ENCODE measurements around the gene SOX6. TPM values are rescaled to one million over a fixed set of nuclear protein-coding genes. Genes with fewer than 3 reads are reported as not detected.

The SOX6 gene
- total RNA-seq, 1 experiment from 2014 or later = 5.1 TPM

- H3K27me3 ChIP-seq (ENCODE audit: insufficient read depth, low read depth) = no peaks in the 10 kb centered on the region
- no peak overlapping the region for H2AFZ ChIP-seq
- H3K4me3 ChIP-seq = no peak overlapping the region
- no peaks in the 10 kb centered on the region for H4K20me1 ChIP-seq (ENCODE audit: insufficient read depth)
- no peak overlapping the region for H3K4me2 ChIP-seq
- no peak for DNase-seq
- intact Hi-C loops (cut with micrococcal nuclease; ENCODE audit: unreplicated experiment) = no loop called here
- H3F3A ChIP-seq (ENCODE audit: insufficient read depth, low read depth) = no peaks in the 10 kb centered on the region
- no TSS peak for BruUV-seq (replicated peaks)
- H3K79me2 ChIP-seq (ENCODE audit: low read depth) = no peaks in the 10 kb centered on the region
- no peaks in the 10 kb centered on the region for H3K36me3 ChIP-seq (ENCODE audit: low read depth)
- TF ChIP-seq EZH2 (IDR thresholded peaks at IDR 0.05; ENCODE audit: low read depth) (no peak), CTCF (conservative IDR thresholded peaks at IDR 0.05) (no peak)
- H3K4me1 ChIP-seq (replicated peaks; ENCODE audit: insufficient read depth) = no peaks in the 10 kb centered on the region
- ChIA-PET POLR2A (ENCODE audit: unreplicated experiment) (no interaction called here), CTCF (no interaction called here)
- H3K9me2 ChIP-seq (ENCODE audit: insufficient read depth) = no peaks in the 10 kb centered on the region
- no peaks in the 10 kb centered on the region for H3K9me3 ChIP-seq (ENCODE audit: insufficient read depth, low read depth)
- H3K27ac ChIP-seq = no peak overlapping the region
Observed at GRCh38 chr11:16026849-16027248, 329.5 kb downstream of the SOX6 start.

- no peak for TF ChIP-seq EZH2 (IDR thresholded peaks at IDR 0.05; ENCODE audit: low read depth)
- no peak for TF ChIP-seq CTCF (conservative IDR thresholded peaks at IDR 0.05)
- Histone ChIP-seq H3K36me3 (ENCODE audit: low read depth) (no peaks in the 10 kb centered on the region), H3K9me3 (ENCODE audit: insufficient read depth, low read depth) (no peaks in the 10 kb centered on the region), H3K9me2 (ENCODE audit: insufficient read depth) (no peaks in the 10 kb centered on the region), H3F3A (ENCODE audit: insufficient read depth, low read depth) (no peaks in the 10 kb centered on the region), H4K20me1 (ENCODE audit: insufficient read depth) (no peaks in the 10 kb centered on the region), H2AFZ (no peak overlapping the region), H3K4me2 (no peak overlapping the region), H3K4me1 (replicated peaks; ENCODE audit: insufficient read depth) (no peaks in the 10 kb centered on the region), H3K27me3 (ENCODE audit: insufficient read depth, low read depth) (no peaks in the 10 kb centered on the region), H3K4me3 (no peak overlapping the region), H3K27ac (no peak overlapping the region), H3K79me2 (ENCODE audit: low read depth) (no peaks in the 10 kb centered on the region)
- DNase-seq = no peak
- intact Hi-C loops (cut with micrococcal nuclease; ENCODE audit: unreplicated experiment) = no loop called here
- BruUV-seq (replicated peaks) = no TSS peak
- ChIA-PET POLR2A (ENCODE audit: unreplicated experiment) (no interaction called here), CTCF (no interaction called here)
Observed at GRCh38 chr11:16018931-16019330, 337.4 kb downstream of the SOX6 start.

GRCh38 chr11:16016468-16016829, 339.9 kb downstream of the SOX6 start:
- TF ChIP-seq EZH2 (IDR thresholded peaks at IDR 0.05; ENCODE audit: low read depth) (no peak), CTCF (conservative IDR thresholded peaks at IDR 0.05) (no peak)
- Histone ChIP-seq H3F3A (ENCODE audit: insufficient read depth, low read depth) (no peaks in the 10 kb centered on the region), H3K4me2 (no peak overlapping the region), H3K79me2 (ENCODE audit: low read depth) (no peaks in the 10 kb centered on the region), H3K9me2 (ENCODE audit: insufficient read depth) (no peaks in the 10 kb centered on the region), H3K4me1 (replicated peaks; ENCODE audit: insufficient read depth) (no peaks in the 10 kb centered on the region), H3K9me3 (ENCODE audit: insufficient read depth, low read depth) (no peaks in the 10 kb centered on the region), H3K36me3 (ENCODE audit: low read depth) (no peaks in the 10 kb centered on the region), H3K27me3 (ENCODE audit: insufficient read depth, low read depth) (no peaks in the 10 kb centered on the region), H3K27ac (no peak overlapping the region), H2AFZ (no peak overlapping the region), H4K20me1 (ENCODE audit: insufficient read depth) (no peaks in the 10 kb centered on the region), H3K4me3 (no peak overlapping the region)
- POLR2A ChIA-PET (ENCODE audit: unreplicated experiment) = no interaction called here
- intact Hi-C loops (cut with micrococcal nuclease; ENCODE audit: unreplicated experiment) = no loop called here
- DNase-seq = no peak
- CTCF ChIA-PET = no interaction called here
- BruUV-seq (replicated peaks) = no TSS peak
